HG03457 (cell line): ENCODE data around the gene OTUD1.

Experiments
- ATAC-seq: cut with Tn5 transposase; IDR thresholded peaks from one replicate; pipeline ENCODE4 v1.9.1; 2021; ENCODE audit warnings: moderate number of reproducible peaks; ENCODE audit not compliant: unreplicated experiment

The OTUD1 gene

GRCh38 chr10:23459308-23459939, 20.5 kb downstream of the OTUD1 start:
- ATAC-seq = no peak

- no peak for ATAC-seq
These were observed 22.7 kb downstream of the OTUD1 start for GRCh38 chr10:23461557-23461956.

- ATAC-seq = no peak
These were observed 28.1 kb downstream of the OTUD1 start for GRCh38 chr10:23467012-23467411.

DNA sequence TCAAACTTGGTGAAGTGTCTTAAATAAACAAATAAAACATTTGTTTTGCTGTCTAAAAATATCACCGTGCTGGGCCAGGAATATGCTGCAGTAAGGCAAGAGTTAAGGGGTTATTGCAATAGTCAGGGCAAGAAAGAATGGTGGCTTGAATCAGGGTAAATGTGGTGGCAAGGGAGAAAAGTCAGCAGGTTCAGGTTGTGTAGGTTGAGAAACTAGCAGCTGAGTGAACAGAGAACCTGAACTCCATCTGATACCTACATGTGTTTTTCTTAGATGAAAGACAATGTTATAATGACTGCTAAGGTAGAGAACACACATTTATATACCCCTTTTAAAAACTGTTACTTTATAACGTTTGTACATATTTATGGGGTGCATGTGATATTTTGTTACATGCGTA, 28.7 kb downstream of the OTUD1 start:
- ATAC-seq = no peak

- no peak for ATAC-seq
These were observed 30.8 kb downstream of the OTUD1 start for GRCh38 chr10:23469596-23470237.

DNA sequence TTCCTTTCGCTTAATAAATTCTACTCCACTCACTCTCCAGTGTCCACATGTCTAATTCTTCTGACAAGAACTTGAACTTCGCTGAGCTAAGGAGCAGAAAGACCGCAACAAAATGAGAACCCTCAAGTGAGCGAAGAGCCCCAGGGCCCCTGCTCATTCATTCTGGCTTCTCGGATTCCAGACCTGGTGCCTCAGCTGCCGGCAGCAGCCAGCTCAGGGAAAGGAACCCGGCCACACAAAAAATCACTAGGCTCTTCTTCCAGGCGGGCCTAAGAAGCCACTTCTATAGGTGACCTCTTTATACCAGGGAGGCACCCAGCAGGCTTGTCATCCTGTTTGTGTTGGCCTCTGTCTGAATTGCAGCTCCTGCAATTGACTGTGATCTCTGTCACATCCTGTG, 33.3 kb downstream of the OTUD1 start:
- ATAC-seq = no peak

GRCh38 chr10:23474081-23474480, 35.2 kb downstream of the OTUD1 start:
- ATAC-seq = no peak

DNA sequence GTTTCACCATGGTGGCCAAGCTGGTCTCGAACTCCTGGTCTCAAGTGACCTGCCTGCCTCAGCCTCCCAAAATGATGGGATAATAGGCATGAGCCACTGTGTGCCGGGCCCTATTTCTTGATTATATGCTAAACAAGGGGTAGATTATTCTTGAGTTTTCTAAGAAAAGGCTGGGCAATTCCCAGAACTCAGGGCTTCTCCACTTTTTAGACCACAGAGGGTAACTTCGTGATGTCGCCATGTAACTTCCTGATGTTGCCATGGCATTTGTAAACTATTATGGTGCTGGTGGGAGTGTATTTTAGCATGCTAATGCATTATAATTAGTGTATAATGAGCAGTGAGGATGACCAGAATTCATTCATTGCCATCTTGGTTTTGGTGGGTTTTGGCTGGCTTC, 35.8 kb downstream of the OTUD1 start:
- ATAC-seq = no peak

GRCh38 chr10:23478570-23478969, 39.7 kb downstream of the OTUD1 start:
- ATAC-seq = no peak

GRCh38 chr10:23479798-23480473, 41.1 kb downstream of the OTUD1 start:
- ATAC-seq = no peak

GRCh38 chr10:23481363-23481961, 42.6 kb downstream of the OTUD1 start:
- no peak for ATAC-seq

DNA sequence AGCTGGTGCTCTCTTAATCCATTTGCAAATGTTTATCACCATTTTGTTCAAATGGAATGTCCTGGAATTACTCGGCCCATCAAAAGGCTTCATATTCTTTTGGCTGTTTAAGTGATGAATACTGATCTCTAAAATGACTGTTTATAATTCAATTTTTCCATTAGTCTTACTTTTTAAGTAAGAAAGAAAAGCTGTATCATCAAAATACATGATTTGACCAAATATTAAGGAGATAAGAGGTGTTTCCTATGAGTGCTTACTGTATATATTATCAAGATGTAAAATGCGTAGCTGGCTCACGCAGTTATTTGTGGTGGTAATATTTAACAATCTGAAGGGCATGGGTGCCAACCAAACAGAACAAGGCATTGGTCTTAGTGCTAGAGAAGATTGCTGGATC, 51.2 kb downstream of the OTUD1 start:
- no peak for ATAC-seq
